Stomach (tissue), 9 donors: ENCODE measurements around the gene SBF1. TPM values are rescaled to one million over a fixed set of nuclear protein-coding genes. Genes with fewer than 3 reads are reported as not detected.

ENCODE experiments used
- DNase-seq, 2 donors: peaks; one replicate each; pipeline versions ENCODE4 v3.0.0 to v3.0.0-alpha.2; 2013 to 2019
- H3K27ac ChIP-seq, 5 donors: fragments of 200-600 bp in 4 of 5; sonication (generic) in 4 of 5; one replicate each; pipeline ENCODE4 v1.5.1; 2013 to 2019; ENCODE audit warnings: mild to moderate bottlenecking in 1 of 5, moderate library complexity in 1 of 5
- H3K27me3 ChIP-seq, 3 donors: fragments of 200-600 bp; sonication (generic); one replicate each; pipeline ENCODE4 v1.5.1; 2017 to 2019; ENCODE audit warnings: mixed run types in 1 of 3
- H3K36me3 ChIP-seq, 4 donors: fragments of 200-600 bp; sonication (generic); 1 replicate in 3 of 4; 2 replicates in 1 of 4; pipeline ENCODE4 v1.5.1; 2016 to 2019
- H3K4me1 ChIP-seq, 4 donors: fragments of 200-600 bp; sonication (generic); one replicate each; pipeline ENCODE4 v1.5.1; 2016 to 2019
- H3K4me3 ChIP-seq, 4 donors: fragments of 200-600 bp; sonication (generic) in 3 of 4; one replicate each; pipeline ENCODE4 v1.5.1; 2016 to 2019; ENCODE audit warnings: mild to moderate bottlenecking in 1 of 4
- H3K9me3 ChIP-seq, 4 donors: fragments of 200-600 bp; sonication (generic); one replicate each; pipeline ENCODE4 v1.5.1; 2016 to 2019
- EP300 ChIP-seq: sonication (generic); formaldehyde crosslinking; IDR thresholded peaks from one replicate; pipeline ENCODE4 v1.6.1; 2017; ENCODE audit warnings: antibody characterized with exemption
- POLR2A ChIP-seq, 4 donors: fragments of 450-650 bp; IDR thresholded peaks; one replicate each; pipeline ENCODE4 v1.6.1; 2016; ENCODE audit warnings: antibody characterized with exemption in 4 of 4, control low read depth in 2 of 4, mild to moderate bottlenecking in 1 of 4, moderate library complexity in 1 of 4
- POLR2AphosphoS5 ChIP-seq, 3 donors: sonication (generic); formaldehyde crosslinking; IDR thresholded peaks; one replicate each; pipeline ENCODE4 v1.6.1; 2016; ENCODE audit warnings: antibody characterized with exemption in 3 of 3
- WGBS, 5 donors: extraction: QIAGEN DNeasy Blood & Tissue Kit in 3 of 5; methylation state at CpG; one replicate each; pipeline versions ENCODE4 v1.1.5 to v1.1.7; 2013 to 2018; 5-methylcytosine and 5-hydroxymethylcytosine counted together
- intact Hi-C: fragments of 100-400 bp; cut with DNase I; formaldehyde crosslinking; loops from one replicate; pipeline ENCODE4 v1.15.1; 2023; ENCODE audit warnings: low total_unique reads
- polyA plus RNA-seq, 3 donors: library from polyadenylated mRNA; stranded (reverse); fragments of 200-250 nt; gene quantifications; one replicate each; pipeline ENCODE4 v1.2.3, GENCODE V29; 2013
- total RNA-seq, 5 donors: library from RNA; depleted of rRNA; stranded (reverse); fragments of >200 nt; gene quantifications; one replicate each; pipeline versions ENCODE4 v1.1.0 to v1.2.3, GENCODE V29; 2014 to 2016
- TF ChIP-seq, protein P1 (sequence below), 7 experiments: fragments of 450-650 bp in 4 of 7; fragments of 200-600 bp in 3 of 7; sonication (generic) in 3 of 7; IDR thresholded peaks; one replicate each; pipeline ENCODE4 v1.5.1; 2016 to 2019; ENCODE audit warnings: antibody characterized with exemption in 7 of 7, control low read depth in 2 of 7, mild to moderate bottlenecking in 1 of 7
- donor health status: healthy with polysubstance abuse.
- donor health status: Bipolar disorder and iron deficiency.
- donor health status: healthy.

Gene SBF1
- total and polyA plus RNA-seq, 8 donors, result 9.6 to 122 (median 50.6) TPM

DNA sequence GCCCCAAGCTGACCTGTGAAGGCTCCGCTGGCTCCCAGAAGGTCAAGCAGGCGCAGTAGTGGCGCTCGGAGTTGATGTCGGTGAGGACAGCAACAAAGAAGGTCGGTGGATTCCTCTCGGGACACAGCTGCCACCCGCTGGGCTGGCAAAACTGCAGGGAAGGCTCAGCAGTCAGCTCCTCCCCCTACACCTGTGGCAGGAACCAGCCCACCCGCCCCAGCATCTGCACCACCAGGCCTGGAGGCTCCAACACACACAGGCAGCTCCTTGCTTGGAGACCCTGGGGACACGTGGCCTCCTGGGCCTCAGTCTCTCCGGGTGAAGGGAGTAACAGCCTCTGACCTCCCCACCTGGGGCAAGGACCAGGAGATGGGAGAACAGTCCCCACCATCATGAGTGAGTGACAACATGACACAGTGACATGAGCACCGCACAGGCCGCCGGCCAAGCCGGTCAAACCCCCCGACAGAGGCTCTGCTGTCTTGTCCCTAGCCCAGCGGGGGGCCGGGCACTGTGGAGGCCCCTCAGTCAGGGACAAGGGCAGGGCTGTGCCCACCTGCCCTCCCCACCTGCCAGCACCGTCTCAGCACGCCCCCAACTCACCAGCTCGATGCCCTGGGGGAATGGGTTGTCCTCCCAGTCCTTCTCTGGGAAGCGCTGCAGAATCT is 6.9 kb downstream of the SBF1 start:
- intact Hi-C loops, result no loop called here
- Histone ChIP-seq H3K27me3 (no peaks in the 10 kb centered on the region), H3K4me1 (peaks cover 41 to 51% (median 41%) of the 10 kb centered on the region in 4 donors), H3K27ac (no peak overlapping the region), H3K4me3 (no peak overlapping the region), H3K36me3 (peaks cover 51 to 55% (median 55%) of the 10 kb centered on the region in 4 donors), H3K9me3 (no peaks in the 10 kb centered on the region)
- WGBS, 5 donors, result 84 to 92% (median 85%) methylated on average over 5 to 22 of the region's 22 CpGs
- no peak for TF ChIP-seq POLR2A (IDR thresholded peaks at IDR 0.05)
- no peak for TF ChIP-seq POLR2AphosphoS5 (IDR thresholded peaks at IDR 0.05)
- TF ChIP-seq, protein P1, sequence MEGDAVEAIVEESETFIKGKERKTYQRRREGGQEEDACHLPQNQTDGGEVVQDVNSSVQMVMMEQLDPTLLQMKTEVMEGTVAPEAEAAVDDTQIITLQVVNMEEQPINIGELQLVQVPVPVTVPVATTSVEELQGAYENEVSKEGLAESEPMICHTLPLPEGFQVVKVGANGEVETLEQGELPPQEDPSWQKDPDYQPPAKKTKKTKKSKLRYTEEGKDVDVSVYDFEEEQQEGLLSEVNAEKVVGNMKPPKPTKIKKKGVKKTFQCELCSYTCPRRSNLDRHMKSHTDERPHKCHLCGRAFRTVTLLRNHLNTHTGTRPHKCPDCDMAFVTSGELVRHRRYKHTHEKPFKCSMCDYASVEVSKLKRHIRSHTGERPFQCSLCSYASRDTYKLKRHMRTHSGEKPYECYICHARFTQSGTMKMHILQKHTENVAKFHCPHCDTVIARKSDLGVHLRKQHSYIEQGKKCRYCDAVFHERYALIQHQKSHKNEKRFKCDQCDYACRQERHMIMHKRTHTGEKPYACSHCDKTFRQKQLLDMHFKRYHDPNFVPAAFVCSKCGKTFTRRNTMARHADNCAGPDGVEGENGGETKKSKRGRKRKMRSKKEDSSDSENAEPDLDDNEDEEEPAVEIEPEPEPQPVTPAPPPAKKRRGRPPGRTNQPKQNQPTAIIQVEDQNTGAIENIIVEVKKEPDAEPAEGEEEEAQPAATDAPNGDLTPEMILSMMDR (IDR thresholded peaks at IDR 0.05), result no peak
- TF ChIP-seq EP300, result no peak
- no peak for DNase-seq

DNA sequence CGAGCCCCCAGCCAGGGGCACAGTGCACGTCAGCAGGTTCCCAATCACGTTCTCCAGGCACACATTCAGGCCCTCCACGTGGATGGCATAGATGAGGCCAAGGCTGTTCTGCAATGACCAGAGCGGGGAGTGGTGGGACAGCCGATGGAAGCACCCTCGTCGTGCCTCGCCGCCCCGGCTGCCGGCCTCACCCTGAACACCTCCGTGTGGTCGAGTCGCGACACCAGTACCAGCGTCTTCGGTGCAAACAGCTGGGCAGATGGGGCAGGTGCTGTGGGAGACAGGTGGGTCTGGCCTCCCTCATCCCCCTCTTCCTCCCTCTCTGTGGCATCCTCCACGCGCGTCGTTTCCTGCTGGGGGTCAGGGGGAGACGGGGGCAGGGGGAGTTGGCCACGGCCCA is 7.5 kb downstream of the SBF1 start:
- H3K9me3 ChIP-seq, result no peaks in the 10 kb centered on the region
- no peak overlapping the region for H3K4me3 ChIP-seq
- no peaks in the 10 kb centered on the region for H3K27me3 ChIP-seq
- WGBS, 5 donors, result 91 to 94% (median 93%) methylated on average over 17 to 24 of the region's 24 CpGs
- H3K27ac ChIP-seq, result no peak overlapping the region
- no peak for DNase-seq
- peaks cover 35 to 45% (median 36%) of the 10 kb centered on the region in 4 donors for H3K4me1 ChIP-seq
- peaks cover 56 to 61% (median 60%) of the 10 kb centered on the region in 4 donors for H3K36me3 ChIP-seq
- intact Hi-C loops, result no loop called here
- no peak for TF ChIP-seq EP300
- TF ChIP-seq, protein P1 (IDR thresholded peaks at IDR 0.05), result no peak
- no peak for TF ChIP-seq POLR2AphosphoS5 (IDR thresholded peaks at IDR 0.05)
- TF ChIP-seq POLR2A (IDR thresholded peaks at IDR 0.05), result no peak

DNA sequence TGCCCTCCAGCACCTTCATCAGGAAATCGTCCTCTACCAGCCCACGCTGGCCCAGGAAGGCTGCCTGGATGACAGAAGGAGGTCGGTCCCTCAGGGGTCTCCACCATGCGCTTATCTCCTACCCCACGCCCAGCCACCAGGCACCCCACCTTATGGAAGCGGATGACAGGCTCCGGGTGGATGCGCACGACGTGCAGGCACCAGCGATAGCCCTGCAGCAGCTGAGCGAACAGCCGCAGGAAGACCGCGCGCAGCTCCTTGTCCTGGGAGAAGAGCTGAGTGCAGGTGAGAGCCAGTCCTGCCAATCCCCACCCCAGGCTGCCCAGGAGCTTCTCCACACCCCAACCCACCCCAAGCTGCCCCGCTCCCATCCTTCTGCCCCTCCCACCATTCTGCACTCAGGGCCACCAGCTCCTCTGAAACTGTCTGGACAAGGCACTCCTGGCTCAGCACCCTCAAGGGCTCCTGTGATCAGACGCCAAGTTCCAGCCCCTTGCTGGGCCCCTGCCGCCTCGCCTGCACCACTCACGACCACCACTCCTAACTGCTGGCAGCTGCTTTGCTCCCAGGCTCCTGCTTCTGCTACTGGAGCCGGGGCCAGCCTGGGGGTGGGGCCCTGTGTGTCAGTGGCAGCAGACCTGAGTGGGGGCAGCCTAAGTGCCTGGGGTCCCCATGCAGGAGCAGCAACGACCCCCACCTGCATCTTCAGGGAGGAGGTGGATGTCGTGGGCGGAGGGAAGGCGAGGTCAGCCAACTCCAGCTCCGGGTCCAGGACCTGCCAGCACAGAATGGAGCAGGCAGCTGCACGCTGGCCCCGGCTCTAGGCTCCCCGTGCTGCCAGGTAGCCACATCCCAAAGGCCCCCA is 9.5 kb downstream of the SBF1 start:
- WGBS, 5 donors, result 86 to 93% (median 91%) methylated on average over 21 to 30 of the region's 30 CpGs
- intact Hi-C loops, result no loop called here
- H3K27ac ChIP-seq, result no peak overlapping the region
- no peaks in the 10 kb centered on the region for H3K27me3 ChIP-seq
- no peak for DNase-seq
- no peak for TF ChIP-seq POLR2AphosphoS5 (IDR thresholded peaks at IDR 0.05)
- no peak for TF ChIP-seq POLR2A (IDR thresholded peaks at IDR 0.05)
- TF ChIP-seq, protein P1 (IDR thresholded peaks at IDR 0.05), result no peak
- TF ChIP-seq EP300, result no peak
- H3K36me3 ChIP-seq, result peaks cover 77 to 82% (median 81%) of the 10 kb centered on the region in 4 donors
- no peak overlapping the region for H3K4me3 ChIP-seq
- no peaks in the 10 kb centered on the region for H3K9me3 ChIP-seq
- H3K4me1 ChIP-seq, result peaks cover 15 to 37% (median 20%) of the 10 kb centered on the region in 4 donors

DNA sequence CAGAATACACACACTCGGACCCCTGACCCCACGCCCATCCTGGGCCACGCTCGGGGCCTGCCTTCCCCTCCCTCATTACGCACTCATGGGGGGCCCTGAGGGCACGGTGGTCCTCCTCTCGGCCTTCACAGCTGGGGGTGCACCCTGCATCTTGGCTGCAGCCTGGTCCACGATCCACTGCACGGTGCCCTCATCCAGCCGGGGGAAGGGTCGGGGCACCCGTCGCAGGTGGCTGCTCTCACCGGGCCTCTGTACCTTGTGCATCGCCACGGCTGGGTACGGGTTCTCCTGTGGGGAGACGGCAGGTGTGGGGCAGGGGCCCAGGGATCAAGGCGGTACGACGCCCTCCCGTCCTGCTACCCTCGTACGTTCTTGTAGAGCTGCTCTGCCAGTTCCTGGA is 10.4 kb downstream of the SBF1 start:
- no peaks in the 10 kb centered on the region for H3K27me3 ChIP-seq
- H3K4me3 ChIP-seq, result no peak overlapping the region
- no peak for DNase-seq
- TF ChIP-seq, protein P1 (IDR thresholded peaks at IDR 0.05), result no peak
- TF ChIP-seq EP300 (no peak), POLR2AphosphoS5 (IDR thresholded peaks at IDR 0.05) (no peak), POLR2A (IDR thresholded peaks at IDR 0.05) (no peak)
- intact Hi-C loops, result no loop called here
- H3K36me3 ChIP-seq, result peaks cover 85 to 90% (median 89%) of the 10 kb centered on the region in 4 donors
- no peak overlapping the region for H3K27ac ChIP-seq
- no peaks in the 10 kb centered on the region for H3K9me3 ChIP-seq
- WGBS, 5 donors, result 86 to 95% (median 89%) methylated on average over 16 to 24 of the region's 24 CpGs
- peaks cover 6 to 29% (median 11%) of the 10 kb centered on the region in 4 donors for H3K4me1 ChIP-seq
